Measurements from ENCODE around the gene TBX18. TPM values are rescaled to one million over a fixed set of nuclear protein-coding genes. Genes with fewer than 3 reads are reported as not detected.

Gene TBX18
- total RNA-seq, 5 donors from 2014 or later (not counting 1 experiment from before 2014, with no cell fraction given) = not detected

DNA sequence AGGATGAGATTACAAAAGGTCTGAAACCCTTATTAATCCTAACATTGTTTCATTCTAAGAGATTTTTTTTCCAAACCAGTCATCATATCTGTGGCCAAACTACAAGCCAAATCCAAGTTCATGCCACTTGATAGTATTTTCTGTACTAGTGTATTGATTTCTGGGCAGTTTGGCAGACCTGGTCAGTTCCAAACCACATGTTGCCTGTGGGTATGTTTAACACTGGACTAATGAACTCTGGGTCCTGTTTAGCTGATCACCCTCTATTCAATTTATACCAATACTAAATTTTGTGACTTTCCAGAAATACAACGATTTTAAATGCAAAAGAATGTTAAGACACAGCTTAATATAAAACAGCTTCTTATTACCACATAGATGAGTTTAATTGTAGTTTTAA, 24.0 kb downstream of the TBX18 start:
- POLR2A ChIA-PET = no interaction called here
- ATAC-seq (replicated peaks in 1 of 4) = no peak

DNA sequence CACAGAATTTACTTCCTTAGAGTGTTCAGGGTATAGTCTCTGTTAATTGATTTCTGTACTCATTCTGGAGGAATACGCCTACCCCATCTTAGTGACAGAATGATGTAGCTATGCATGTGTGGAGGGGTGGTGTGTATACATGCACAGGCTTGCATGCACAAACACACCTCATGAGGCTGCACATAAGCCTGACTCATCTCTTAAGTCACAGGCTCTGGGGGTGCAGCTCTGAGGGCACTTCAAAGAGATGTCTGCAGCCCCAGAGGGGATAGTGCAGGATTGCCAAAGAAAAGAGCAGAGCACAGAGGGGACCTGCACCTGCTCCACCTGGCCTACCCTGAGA, 24.6 kb downstream of the TBX18 start:
- H3K36me3 ChIP-seq (ENCODE audit: control insufficient read depth in 2 of 2, extremely low read depth in 1 of 2, insufficient read depth in 1 of 2, low read length in 1 of 2) = no peaks in the 10 kb centered on the region
- no peak overlapping the region for H3K4me3 ChIP-seq (ENCODE audit: control insufficient read depth in 1 of 2, extremely low read depth in 1 of 2, low read length in 1 of 2)
- no peaks in the 10 kb centered on the region for H3K9me3 ChIP-seq
- no peak overlapping the region for H3K27ac ChIP-seq (ENCODE audit: low read length)
- ATAC-seq (replicated peaks in 1 of 4) (peak in 1 of 4 experiments; percentile 15), DNase-seq (no peak)
- H3K27me3 Mint-ChIP-seq = no peaks in the 10 kb centered on the region
- H3K9me3 Mint-ChIP-seq = peaks cover 0 to 7% (median 0%) of the 10 kb centered on the region in 3 donors
- H3K4me1 Mint-ChIP-seq = no peaks in the 10 kb centered on the region
- no peaks in the 10 kb centered on the region for H3K27me3 ChIP-seq (replicated peaks in 1 of 2; ENCODE audit: control insufficient read depth in 2 of 2, extremely low read depth in 1 of 2, insufficient read depth in 2 of 2, low read length in 1 of 2)
- POLR2A ChIA-PET = no interaction called here
- no peaks in the 10 kb centered on the region for H3K36me3 Mint-ChIP-seq
- H3K4me3 Mint-ChIP-seq = no peak overlapping the region
- no peak overlapping the region for H3K27ac Mint-ChIP-seq
- no CpG with 5 or more reads among the region's 1 CpG for WGBS (ENCODE audit: insufficient coverage)
- no peaks in the 10 kb centered on the region for H3K4me1 ChIP-seq (ENCODE audit: control insufficient read depth in 1 of 2, extremely low read depth in 1 of 2, insufficient read depth in 2 of 2, low read length in 2 of 2)
- CTCF ChIA-PET = no interaction called here

More for the DNA sequence above, 24.0 kb downstream of the TBX18 start:
- Mint-ChIP-seq H3K9me3 (peaks cover 0 to 7% (median 0%) of the 10 kb centered on the region in 3 donors), H3K27me3 (no peaks in the 10 kb centered on the region), H3K4me3 (no peak overlapping the region), H3K4me1 (no peaks in the 10 kb centered on the region), H3K36me3 (no peaks in the 10 kb centered on the region), H3K27ac (no peak overlapping the region)
- H3K27me3 ChIP-seq (replicated peaks in 1 of 2; ENCODE audit: control insufficient read depth in 2 of 2, extremely low read depth in 1 of 2, insufficient read depth in 2 of 2, low read length in 1 of 2) = no peaks in the 10 kb centered on the region
- no peak overlapping the region for H3K27ac ChIP-seq (ENCODE audit: low read length)
- H3K4me3 ChIP-seq (ENCODE audit: control insufficient read depth in 1 of 2, extremely low read depth in 1 of 2, low read length in 1 of 2) = no peak overlapping the region
- H3K9me3 ChIP-seq = no peaks in the 10 kb centered on the region
- DNase-seq = no peak
- H3K4me1 ChIP-seq (ENCODE audit: control insufficient read depth in 1 of 2, extremely low read depth in 1 of 2, insufficient read depth in 2 of 2, low read length in 2 of 2) = no peaks in the 10 kb centered on the region
- CTCF ChIA-PET = no interaction called here
- no CpG with 5 or more reads among the region's 1 CpG for WGBS (ENCODE audit: insufficient coverage)
- no peaks in the 10 kb centered on the region for H3K36me3 ChIP-seq (ENCODE audit: control insufficient read depth in 2 of 2, extremely low read depth in 1 of 2, insufficient read depth in 1 of 2, low read length in 1 of 2)

DNA sequence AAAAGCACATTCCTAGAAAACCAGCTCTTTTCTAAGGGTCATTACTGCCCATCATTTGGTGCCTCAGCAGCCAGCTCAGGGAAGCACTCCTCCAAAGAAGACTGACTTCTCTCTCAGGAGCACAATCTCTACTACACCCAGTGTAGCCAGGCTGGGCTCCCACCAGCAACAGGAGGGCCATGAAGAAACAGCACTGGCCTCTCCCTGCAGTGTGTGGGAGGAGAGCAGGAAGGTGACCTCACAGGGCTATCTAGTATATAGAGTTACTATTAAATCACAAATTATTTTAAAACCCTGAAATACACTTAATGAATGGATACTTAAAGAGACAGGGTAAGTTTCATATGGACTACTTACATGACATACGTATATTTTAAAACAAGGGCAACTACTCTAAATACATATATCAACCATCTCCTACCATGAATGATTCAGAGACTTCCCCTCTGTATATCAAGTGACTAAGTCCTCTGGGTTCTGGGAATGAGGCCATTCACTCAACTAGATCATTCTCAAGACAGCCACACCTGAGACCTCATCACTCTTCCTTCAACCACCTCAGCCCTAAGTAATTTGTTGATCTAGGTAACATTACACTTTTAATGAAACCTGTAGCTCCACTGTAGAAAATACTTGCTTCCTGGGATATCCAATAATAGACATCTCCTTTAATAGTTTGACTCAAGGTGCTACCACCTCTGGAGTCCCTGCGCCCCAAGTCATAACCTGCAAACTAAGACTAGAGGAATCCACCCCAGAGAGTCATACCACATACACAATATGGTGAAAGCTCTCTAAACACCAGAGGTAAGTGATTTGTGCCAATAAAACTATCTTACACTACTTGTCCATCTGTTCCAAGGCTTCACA, 25.2 kb downstream of the TBX18 start:
- ChIA-PET CTCF (no interaction called here), POLR2A (no interaction called here)
- ATAC-seq (replicated peaks in 1 of 4) (no peak), DNase-seq (no peak)
- no peaks in the 10 kb centered on the region for H3K4me1 Mint-ChIP-seq
- Histone ChIP-seq H3K27ac (ENCODE audit: low read length) (no peak overlapping the region), H3K4me3 (ENCODE audit: control insufficient read depth in 1 of 2, extremely low read depth in 1 of 2, low read length in 1 of 2) (no peak overlapping the region), H3K27me3 (replicated peaks in 1 of 2; ENCODE audit: control insufficient read depth in 2 of 2, extremely low read depth in 1 of 2, insufficient read depth in 2 of 2, low read length in 1 of 2) (no peaks in the 10 kb centered on the region), H3K36me3 (ENCODE audit: control insufficient read depth in 2 of 2, extremely low read depth in 1 of 2, insufficient read depth in 1 of 2, low read length in 1 of 2) (no peaks in the 10 kb centered on the region), H3K4me1 (ENCODE audit: control insufficient read depth in 1 of 2, extremely low read depth in 1 of 2, insufficient read depth in 2 of 2, low read length in 2 of 2) (no peaks in the 10 kb centered on the region), H3K9me3 (no peaks in the 10 kb centered on the region)
- 67% methylated on average over 1 of the region's 2 CpGs for WGBS (ENCODE audit: insufficient coverage)
- H3K4me3 Mint-ChIP-seq = no peak overlapping the region
- peaks cover 0 to 7% (median 0%) of the 10 kb centered on the region in 3 donors for H3K9me3 Mint-ChIP-seq
- H3K36me3 Mint-ChIP-seq = no peaks in the 10 kb centered on the region
- H3K27me3 Mint-ChIP-seq = no peaks in the 10 kb centered on the region
- no peak overlapping the region for H3K27ac Mint-ChIP-seq

DNA sequence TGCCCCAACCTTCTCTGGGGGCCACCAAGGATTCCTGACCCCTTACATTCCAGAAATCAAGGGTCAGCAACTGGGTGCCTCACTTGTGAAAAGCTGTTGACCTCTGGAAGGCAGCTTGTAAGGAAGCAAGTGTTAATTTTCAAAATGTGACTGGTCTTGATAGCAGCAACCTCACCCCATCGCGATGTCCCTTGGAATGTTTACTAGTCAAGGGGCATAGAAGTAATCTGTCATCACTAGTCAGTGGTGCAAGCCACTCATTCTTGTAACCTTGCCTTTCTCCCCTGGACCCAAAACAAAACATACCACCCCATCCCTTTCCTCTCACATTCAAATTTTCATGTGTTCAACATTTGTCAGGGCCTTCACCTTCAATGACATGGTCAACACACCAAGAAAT, 30.5 kb downstream of the TBX18 start:
- Mint-ChIP-seq H3K9me3 (peaks cover 0 to 7% (median 0%) of the 10 kb centered on the region in 3 donors), H3K27ac (no peak overlapping the region), H3K27me3 (no peaks in the 10 kb centered on the region), H3K36me3 (no peaks in the 10 kb centered on the region), H3K4me1 (no peaks in the 10 kb centered on the region), H3K4me3 (no peak overlapping the region)
- 70% methylated on average over 2 of the region's 2 CpGs for WGBS (ENCODE audit: insufficient coverage)
- ATAC-seq (replicated peaks in 1 of 4) = no peak
- H3K27ac ChIP-seq (ENCODE audit: low read length) = no peak overlapping the region
- ChIA-PET CTCF (no interaction called here), POLR2A (no interaction called here)
- H3K27me3 ChIP-seq (replicated peaks in 1 of 2; ENCODE audit: control insufficient read depth in 2 of 2, extremely low read depth in 1 of 2, insufficient read depth in 2 of 2, low read length in 1 of 2) = peaks cover 0 to 2% of the 10 kb centered on the region in 2 experiments
- no peaks in the 10 kb centered on the region for H3K4me1 ChIP-seq (ENCODE audit: control insufficient read depth in 1 of 2, extremely low read depth in 1 of 2, insufficient read depth in 2 of 2, low read length in 2 of 2)
- no peak for DNase-seq
- no peaks in the 10 kb centered on the region for H3K9me3 ChIP-seq
- no peak overlapping the region for H3K4me3 ChIP-seq (ENCODE audit: control insufficient read depth in 1 of 2, extremely low read depth in 1 of 2, low read length in 1 of 2)
- H3K36me3 ChIP-seq (ENCODE audit: control insufficient read depth in 2 of 2, extremely low read depth in 1 of 2, insufficient read depth in 1 of 2, low read length in 1 of 2) = no peaks in the 10 kb centered on the region

DNA sequence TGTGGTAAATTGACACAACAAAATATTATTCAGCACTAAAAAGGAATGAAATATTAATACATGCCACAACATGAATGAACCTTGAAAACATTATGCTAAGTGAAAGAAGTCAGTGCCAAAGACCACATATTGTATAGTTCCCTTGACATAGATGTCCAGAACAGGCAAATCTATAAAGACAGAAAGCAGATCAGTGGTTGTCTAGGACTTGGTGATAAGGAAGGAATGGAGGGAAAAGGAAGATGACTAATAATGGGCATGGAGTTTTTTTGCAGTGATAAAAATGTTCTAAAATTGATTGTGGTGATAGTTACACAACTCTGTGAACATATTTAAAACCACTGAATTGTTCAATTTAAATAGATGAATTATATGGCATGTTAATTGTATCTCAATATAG, 32.5 kb downstream of the TBX18 start:
- DNase-seq = no peak
- no peaks in the 10 kb centered on the region for H3K27me3 Mint-ChIP-seq

DNA sequence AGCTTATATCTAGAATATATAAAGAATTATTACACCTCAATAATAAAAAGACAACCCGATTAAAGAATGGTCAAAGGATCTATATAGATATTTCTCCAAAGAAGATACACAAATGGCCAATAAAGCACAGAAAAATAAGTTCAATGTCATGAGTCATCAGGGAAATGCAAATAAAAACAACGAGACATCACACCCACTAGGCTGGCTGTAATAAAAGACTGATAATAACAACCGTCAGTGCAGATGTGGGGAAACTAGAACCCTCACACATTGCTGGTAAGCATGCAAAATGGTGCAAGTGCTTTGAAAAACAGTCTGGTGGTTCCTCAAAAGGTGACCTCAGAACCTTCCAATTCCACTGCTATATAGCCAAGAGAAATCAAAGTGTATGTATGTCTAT, 33.0 kb downstream of the TBX18 start:
- DNase-seq (no peak), ATAC-seq (replicated peaks in 1 of 4) (no peak)
- Histone ChIP-seq H3K36me3 (ENCODE audit: control insufficient read depth in 2 of 2, extremely low read depth in 1 of 2, insufficient read depth in 1 of 2, low read length in 1 of 2) (no peaks in the 10 kb centered on the region), H3K4me3 (ENCODE audit: control insufficient read depth in 1 of 2, extremely low read depth in 1 of 2, low read length in 1 of 2) (no peak overlapping the region), H3K27me3 (replicated peaks in 1 of 2; ENCODE audit: control insufficient read depth in 2 of 2, extremely low read depth in 1 of 2, insufficient read depth in 2 of 2, low read length in 1 of 2) (peaks cover 0 to 2% of the 10 kb centered on the region in 2 experiments), H3K9me3 (no peaks in the 10 kb centered on the region), H3K27ac (ENCODE audit: low read length) (no peak overlapping the region), H3K4me1 (ENCODE audit: control insufficient read depth in 1 of 2, extremely low read depth in 1 of 2, insufficient read depth in 2 of 2, low read length in 2 of 2) (no peaks in the 10 kb centered on the region)
- Mint-ChIP-seq H3K4me1 (no peaks in the 10 kb centered on the region), H3K27ac (no peak overlapping the region), H3K36me3 (no peaks in the 10 kb centered on the region), H3K4me3 (no peak overlapping the region), H3K27me3 (no peaks in the 10 kb centered on the region), H3K9me3 (peaks cover 0 to 4% (median 0%) of the 10 kb centered on the region in 3 donors)
- POLR2A ChIA-PET = no interaction called here
- WGBS (ENCODE audit: insufficient coverage) = no CpG with 5 or more reads among the region's 3 CpGs
- CTCF ChIA-PET = no interaction called here

More for the DNA sequence above, 32.5 kb downstream of the TBX18 start:
- H3K27me3 ChIP-seq (replicated peaks in 1 of 2; ENCODE audit: control insufficient read depth in 2 of 2, extremely low read depth in 1 of 2, insufficient read depth in 2 of 2, low read length in 1 of 2) = peaks cover 0 to 2% of the 10 kb centered on the region in 2 experiments
- CTCF ChIA-PET = no interaction called here
- POLR2A ChIA-PET = no interaction called here
- no peak overlapping the region for H3K27ac ChIP-seq (ENCODE audit: low read length)
- Mint-ChIP-seq H3K9me3 (peaks cover 0 to 2% (median under 1%) of the 10 kb centered on the region in 3 donors), H3K4me1 (no peaks in the 10 kb centered on the region), H3K36me3 (no peaks in the 10 kb centered on the region), H3K4me3 (no peak overlapping the region), H3K27ac (no peak overlapping the region)
- no peaks in the 10 kb centered on the region for H3K4me1 ChIP-seq (ENCODE audit: control insufficient read depth in 1 of 2, extremely low read depth in 1 of 2, insufficient read depth in 2 of 2, low read length in 2 of 2)
- no peaks in the 10 kb centered on the region for H3K9me3 ChIP-seq
- no peak for ATAC-seq (replicated peaks in 1 of 4)
- no peaks in the 10 kb centered on the region for H3K36me3 ChIP-seq (ENCODE audit: control insufficient read depth in 2 of 2, extremely low read depth in 1 of 2, insufficient read depth in 1 of 2, low read length in 1 of 2)
- no peak overlapping the region for H3K4me3 ChIP-seq (ENCODE audit: control insufficient read depth in 1 of 2, extremely low read depth in 1 of 2, low read length in 1 of 2)

DNA sequence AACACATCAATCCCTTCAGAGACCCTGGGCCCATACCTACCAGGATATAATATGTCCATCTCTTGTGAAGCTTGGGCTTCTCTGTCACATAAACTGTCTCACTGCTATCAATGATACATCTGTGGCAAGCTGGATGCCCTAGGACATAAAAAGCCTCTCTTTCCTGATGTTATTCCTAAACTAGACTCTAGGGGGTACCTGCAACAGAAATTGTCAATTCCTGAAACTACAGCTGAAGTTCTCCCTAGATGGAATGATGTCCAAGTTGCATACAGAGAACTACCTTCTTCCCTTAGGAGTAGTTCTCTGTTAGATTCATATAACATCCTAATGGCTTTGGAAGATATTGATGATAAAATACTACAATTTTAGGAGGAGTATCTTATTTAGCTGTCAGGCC, 35.8 kb downstream of the TBX18 start:
- H3K4me3 ChIP-seq (ENCODE audit: control insufficient read depth in 1 of 2, extremely low read depth in 1 of 2, low read length in 1 of 2) = no peak overlapping the region
- no peak overlapping the region for H3K27ac ChIP-seq (ENCODE audit: low read length)
- H3K4me1 ChIP-seq (ENCODE audit: control insufficient read depth in 1 of 2, extremely low read depth in 1 of 2, insufficient read depth in 2 of 2, low read length in 2 of 2) = no peaks in the 10 kb centered on the region
- Mint-ChIP-seq H3K27me3 (no peaks in the 10 kb centered on the region), H3K9me3 (peaks cover 0 to 4% (median 0%) of the 10 kb centered on the region in 3 donors), H3K27ac (no peak overlapping the region), H3K4me3 (no peak overlapping the region), H3K36me3 (no peaks in the 10 kb centered on the region), H3K4me1 (no peaks in the 10 kb centered on the region)
- DNase-seq = no peak
- no peaks in the 10 kb centered on the region for H3K9me3 ChIP-seq
- ATAC-seq (replicated peaks in 1 of 4) = no peak
- no peaks in the 10 kb centered on the region for H3K36me3 ChIP-seq (ENCODE audit: control insufficient read depth in 2 of 2, extremely low read depth in 1 of 2, insufficient read depth in 1 of 2, low read length in 1 of 2)
- peaks cover 0 to 2% of the 10 kb centered on the region in 2 experiments for H3K27me3 ChIP-seq (replicated peaks in 1 of 2; ENCODE audit: control insufficient read depth in 2 of 2, extremely low read depth in 1 of 2, insufficient read depth in 2 of 2, low read length in 1 of 2)
- ChIA-PET CTCF (no interaction called here), POLR2A (no interaction called here)
